Urinary bladder (tissue), 4 donors: Measurements from ENCODE around the gene PARP6. TPM values are rescaled to one million over a fixed set of nuclear protein-coding genes. Genes with fewer than 3 reads are reported as not detected.

Experiments
- DNase-seq: peaks from one replicate; pipeline ENCODE4 v3.0.0-alpha.2; 2015; ENCODE audit errors: extremely low spot score
- H3K27ac ChIP-seq: one replicate; pipeline ENCODE4 v1.5.1; 2013; ENCODE audit warnings: low read depth, mild to moderate bottlenecking, moderate library complexity
- H3K36me3 ChIP-seq: one replicate; pipeline ENCODE4 v1.6.1; 2013; ENCODE audit warnings: mild to moderate bottlenecking, moderate library complexity; ENCODE audit not compliant: insufficient read depth
- H3K4me1 ChIP-seq: one replicate; pipeline ENCODE4 v1.6.1; 2013; ENCODE audit warnings: mild to moderate bottlenecking, moderate library complexity; ENCODE audit not compliant: insufficient read depth
- H3K4me3 ChIP-seq: one replicate; pipeline ENCODE4 v1.5.1; 2013; ENCODE audit warnings: low read depth, low read length
- WGBS: extraction: QIAGEN DNeasy Blood & Tissue Kit; methylation state at CpG from one replicate; pipeline ENCODE4 v1.1.7; 2013; 5-methylcytosine and 5-hydroxymethylcytosine counted together
- polyA plus RNA-seq: library from polyadenylated mRNA; stranded (reverse); fragments of 200-250 nt; gene quantifications from one replicate; pipeline ENCODE4 v1.2.3, GENCODE V29; 2013
- total RNA-seq: library from RNA; depleted of rRNA; stranded (reverse); fragments of >200 nt; gene quantifications from one replicate; pipeline ENCODE4 v1.2.3, GENCODE V29; 2014
- donor health status: healthy with polysubstance abuse.
- donor health status: healthy.

PARP6 gene
- total and polyA plus RNA-seq, 2 donors = 33.7 to 41.6 TPM

DNA sequence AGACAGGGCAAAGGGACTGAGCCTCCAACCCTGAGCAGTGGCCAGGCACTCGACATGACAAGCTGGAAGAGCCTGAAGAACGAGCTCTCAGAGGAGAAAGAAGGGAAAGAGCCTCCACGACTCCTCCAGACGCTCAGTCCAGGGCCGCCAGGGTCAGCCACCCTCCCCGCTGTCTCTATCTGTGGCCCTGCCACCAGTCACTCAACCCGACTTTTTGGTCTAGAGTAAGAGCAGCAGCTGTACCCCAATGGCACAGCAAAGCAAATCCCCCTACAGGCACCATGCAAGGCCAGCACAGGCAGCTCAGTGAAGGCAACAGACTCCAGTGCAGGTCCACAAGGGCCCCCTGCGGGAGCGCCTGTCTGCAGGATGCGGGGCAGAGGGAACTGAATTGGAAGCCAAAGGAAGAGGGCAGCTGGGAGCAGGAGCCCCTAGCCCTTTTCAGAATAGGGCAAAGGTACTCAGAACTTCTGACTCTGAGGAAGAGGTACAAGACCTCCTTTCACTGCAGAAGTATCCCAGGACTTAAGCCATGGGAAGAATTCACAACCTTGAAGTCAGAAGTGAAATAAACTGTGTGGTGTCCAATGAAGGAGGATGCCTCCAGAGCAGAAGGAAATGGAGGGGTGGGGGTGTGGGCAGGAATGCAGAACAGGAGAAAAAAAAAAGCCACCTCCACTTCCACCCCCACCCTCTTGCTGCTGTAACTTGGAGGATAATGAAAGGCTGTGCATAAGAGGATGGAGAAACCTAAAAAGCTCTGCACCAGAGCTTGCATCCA lies 66.3 kb downstream of the PARP6 start:
- H3K4me1 ChIP-seq = no peaks in the 10 kb centered on the region
- H3K4me3 ChIP-seq = no peak overlapping the region
- H3K36me3 ChIP-seq = peaks cover 7% of the 10 kb centered on the region
- no peak overlapping the region for H3K27ac ChIP-seq
- WGBS = 92% methylated on average over 10 of the region's 10 CpGs
- no peak for DNase-seq

DNA sequence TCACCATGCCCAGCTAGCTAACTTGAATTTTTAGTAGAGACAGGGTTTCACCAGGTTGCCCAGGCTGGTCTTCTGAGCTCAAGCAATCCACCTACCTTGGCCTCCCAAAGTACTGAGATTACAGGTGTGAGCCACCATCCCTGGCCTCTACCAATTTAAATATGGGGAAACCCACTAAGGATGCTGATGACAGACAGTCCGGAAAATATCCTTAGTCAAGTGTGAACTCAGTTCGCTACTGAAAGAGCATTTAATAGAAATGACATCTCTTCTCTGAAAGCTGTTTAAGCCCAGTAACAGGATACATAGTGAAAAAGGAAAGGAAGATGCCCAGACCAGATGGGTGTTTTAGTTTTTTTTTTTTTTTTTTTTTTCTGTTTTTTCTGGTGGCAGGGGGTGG lies 67.1 kb downstream of the PARP6 start:
- WGBS = 95% methylated on average over 2 of the region's 2 CpGs
- Histone ChIP-seq H3K4me3 (no peak overlapping the region), H3K4me1 (no peaks in the 10 kb centered on the region), H3K27ac (no peak overlapping the region), H3K36me3 (peaks cover 7% of the 10 kb centered on the region)
- no peak for DNase-seq

DNA sequence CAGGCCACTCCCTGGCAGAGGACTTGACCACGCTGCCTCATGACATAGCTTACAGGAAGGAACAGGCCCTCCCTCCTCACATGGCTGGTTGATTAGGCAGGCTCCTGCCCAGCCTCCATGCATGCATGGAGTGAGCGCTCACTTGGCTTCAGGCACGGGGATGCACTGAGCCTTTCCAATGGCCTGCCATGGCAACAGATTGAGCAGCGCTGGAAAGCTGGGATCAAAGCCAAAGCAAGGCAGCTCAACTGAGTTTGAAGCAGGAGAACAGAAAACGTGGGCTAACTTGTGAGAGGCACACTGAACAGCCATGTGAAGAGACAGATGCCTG lies 68.9 kb downstream of the PARP6 start:
- H3K4me3 ChIP-seq = no peak overlapping the region
- WGBS = 19% methylated on average over 5 of the region's 5 CpGs
- H3K27ac ChIP-seq = no peak overlapping the region
- peaks cover 7% of the 10 kb centered on the region for H3K36me3 ChIP-seq
- H3K4me1 ChIP-seq = no peaks in the 10 kb centered on the region
- DNase-seq = no peak

DNA sequence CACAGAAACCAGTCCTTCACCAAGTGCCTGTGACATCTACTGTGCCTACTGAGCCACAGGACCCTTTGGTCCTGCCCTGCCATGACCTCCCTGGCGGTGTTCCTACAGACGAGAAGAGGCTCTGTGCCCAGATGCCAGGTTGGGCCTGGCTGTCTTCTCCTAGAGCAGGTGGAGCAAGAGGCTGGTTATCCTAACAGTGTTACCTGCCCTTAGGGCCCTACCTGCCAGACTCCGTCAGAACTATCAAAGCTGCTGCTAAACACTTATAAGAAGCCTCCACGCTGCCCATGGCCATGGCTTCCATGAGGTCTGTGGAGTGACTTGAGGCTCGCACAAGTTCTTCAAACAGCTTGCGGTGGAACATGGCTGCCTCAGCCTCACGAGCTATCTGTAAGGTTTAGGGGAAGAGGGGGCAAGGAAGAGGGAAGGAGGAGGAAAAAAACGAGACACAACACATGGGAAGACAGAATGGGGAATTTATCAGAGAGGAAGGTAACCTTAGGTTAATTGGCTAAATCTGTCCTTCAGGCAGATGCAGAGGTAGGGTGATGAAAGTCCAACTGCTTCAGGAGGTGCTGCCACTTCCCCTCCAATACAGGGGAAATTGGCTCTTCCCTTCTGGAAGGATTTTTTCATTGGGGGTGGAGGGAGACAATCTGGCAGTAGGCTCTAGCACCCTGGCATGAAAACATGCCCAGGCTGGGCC lies 69.4 kb downstream of the PARP6 start:
- peak overlapping the region; percentile 5 for H3K27ac ChIP-seq
- H3K4me3 ChIP-seq = no peak overlapping the region
- DNase-seq = no peak
- H3K4me1 ChIP-seq = no peaks in the 10 kb centered on the region
- 81% methylated on average over 8 of the region's 8 CpGs for WGBS
- H3K36me3 ChIP-seq = peaks cover 4% of the 10 kb centered on the region

DNA sequence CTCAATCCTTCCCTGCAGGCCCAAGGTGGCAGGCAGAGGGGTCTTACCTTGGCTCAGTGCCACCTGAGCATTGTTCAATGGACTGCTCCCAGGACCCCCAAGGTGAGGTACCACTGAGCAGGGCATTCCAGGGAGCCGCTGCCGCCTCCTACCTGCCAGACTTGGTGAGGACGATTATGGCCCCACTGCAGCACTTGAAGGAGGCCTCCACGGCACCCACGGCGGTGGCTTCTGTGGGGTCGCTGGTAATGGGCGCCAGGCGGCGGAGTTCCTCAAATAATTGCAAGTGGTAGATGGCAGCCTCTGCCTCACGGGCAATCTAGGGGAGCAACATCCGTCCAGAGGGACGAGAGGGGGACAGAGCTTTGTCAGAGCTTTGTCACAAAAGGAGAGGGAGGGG lies 70.1 kb downstream of the PARP6 start:
- no peaks in the 10 kb centered on the region for H3K4me1 ChIP-seq
- DNase-seq = no peak
- no peak overlapping the region for H3K27ac ChIP-seq
- H3K36me3 ChIP-seq = no peaks in the 10 kb centered on the region
- WGBS = 92% methylated on average over 13 of the region's 13 CpGs
- H3K4me3 ChIP-seq = no peak overlapping the region

DNA sequence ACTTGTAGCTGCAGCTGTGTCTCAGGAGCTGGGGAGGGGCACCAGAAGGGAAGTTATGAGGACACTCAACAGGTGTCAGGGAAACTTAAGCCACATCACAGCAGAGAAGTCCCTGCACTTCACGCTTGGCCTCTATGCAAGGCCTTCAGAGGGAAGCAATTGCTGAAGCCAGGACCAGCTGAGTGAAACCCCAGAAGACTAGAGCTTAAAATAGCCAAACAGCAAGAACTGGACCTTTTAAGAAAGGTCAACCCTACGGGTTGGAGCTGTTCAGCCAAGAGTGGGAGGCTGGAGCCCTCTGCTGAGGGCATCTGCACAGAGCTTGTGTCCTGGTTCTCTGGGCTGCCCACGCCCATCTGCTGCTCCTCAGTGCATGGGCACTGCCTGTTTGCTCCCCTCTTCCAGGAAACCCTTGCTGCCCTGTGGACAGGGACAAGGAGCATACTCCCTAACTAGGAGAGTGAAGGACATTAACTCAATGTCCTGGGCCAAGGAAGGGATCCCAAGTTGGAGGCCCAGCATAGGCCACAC lies 70.9 kb downstream of the PARP6 start:
- Histone ChIP-seq H3K4me3 (no peak overlapping the region), H3K27ac (no peak overlapping the region), H3K36me3 (no peaks in the 10 kb centered on the region), H3K4me1 (no peaks in the 10 kb centered on the region)
- 77% methylated on average over 3 of the region's 3 CpGs for WGBS
- no peak for DNase-seq

DNA sequence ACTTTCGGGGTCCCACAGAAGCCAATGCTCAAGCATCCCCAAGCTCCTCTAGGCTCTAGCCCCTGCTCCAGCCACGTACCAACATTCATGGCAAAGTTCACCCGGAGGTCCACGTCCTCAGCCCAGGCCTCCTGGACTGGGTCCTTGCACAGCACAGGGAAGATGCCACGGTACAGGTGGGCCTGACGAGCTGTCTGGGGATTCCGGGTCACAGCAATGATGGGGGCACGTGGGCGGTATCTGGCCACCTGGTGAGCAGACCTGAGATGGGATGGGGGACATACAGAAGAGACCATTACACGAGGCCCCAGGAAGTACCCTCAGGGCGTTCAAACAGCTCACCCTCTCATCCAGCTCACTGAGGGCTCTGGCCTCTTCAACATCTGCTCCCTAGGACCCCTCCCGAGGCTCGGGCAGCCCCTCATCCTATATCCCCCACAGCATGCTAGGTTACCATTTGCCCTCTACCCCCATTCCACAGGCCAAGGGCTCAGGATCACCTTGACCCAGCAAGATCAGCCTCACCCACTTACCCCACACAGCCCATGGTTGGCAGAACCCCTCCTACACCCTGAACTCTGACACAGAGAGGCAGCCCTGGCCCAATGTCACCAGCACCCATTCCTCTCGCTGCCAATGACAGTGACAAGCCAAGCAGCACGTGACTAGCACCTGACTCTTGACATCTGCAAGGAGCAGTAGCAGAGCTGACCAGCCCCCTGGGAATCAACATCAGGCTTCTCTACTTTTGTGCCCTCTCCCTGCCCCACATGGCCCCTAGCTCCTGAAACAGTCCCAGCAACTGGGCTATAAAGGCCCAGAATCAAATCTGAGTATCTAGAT lies 71.7 kb downstream of the PARP6 start:
- H3K36me3 ChIP-seq = no peaks in the 10 kb centered on the region
- H3K4me1 ChIP-seq = no peaks in the 10 kb centered on the region
- H3K27ac ChIP-seq = no peak overlapping the region
- H3K4me3 ChIP-seq = no peak overlapping the region
- no peak for DNase-seq
- WGBS = 84% methylated on average over 15 of the region's 15 CpGs

DNA sequence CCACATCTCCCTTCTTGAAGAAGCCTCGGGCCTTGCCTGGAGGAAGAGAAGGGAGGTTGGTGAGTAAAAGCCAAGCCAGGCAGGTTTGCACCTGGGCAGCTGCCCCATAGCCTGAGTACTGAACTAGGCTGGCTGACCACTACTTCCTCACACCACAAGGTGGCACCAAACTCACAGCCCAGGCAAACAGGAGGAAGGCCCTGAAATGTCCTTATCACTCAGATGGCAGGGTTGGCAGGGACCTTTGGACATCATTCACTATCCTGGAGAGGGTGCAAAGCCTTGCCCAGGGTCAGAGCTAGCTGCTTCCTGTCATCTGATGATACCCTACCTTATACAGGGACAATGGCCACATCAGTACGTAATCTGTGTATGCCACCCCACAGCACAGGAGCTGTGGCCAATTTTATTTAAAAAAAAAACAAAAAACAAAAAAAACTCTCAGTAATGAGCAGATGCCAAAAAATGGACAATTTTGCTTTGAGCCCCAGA lies 72.6 kb downstream of the PARP6 start:
- 73% methylated on average over 2 of the region's 2 CpGs for WGBS
- Histone ChIP-seq H3K4me1 (no peaks in the 10 kb centered on the region), H3K4me3 (no peak overlapping the region), H3K36me3 (no peaks in the 10 kb centered on the region), H3K27ac (no peak overlapping the region)
- no peak for DNase-seq

DNA sequence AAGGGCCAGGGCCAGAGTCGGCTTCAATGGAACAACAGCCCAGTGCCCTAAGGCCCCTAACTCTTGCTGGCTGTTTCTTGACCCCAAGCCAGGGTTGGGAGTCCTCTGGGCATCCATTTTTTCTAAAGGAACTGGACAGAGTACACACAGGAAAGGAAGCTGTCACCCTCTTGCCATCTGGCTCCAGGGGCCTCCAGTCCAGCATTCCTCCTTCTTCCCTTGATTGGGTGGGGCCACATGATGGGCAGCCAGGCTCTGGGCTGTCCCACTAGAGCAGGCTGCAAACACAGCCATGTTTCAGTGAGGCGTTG lies 73.2 kb downstream of the PARP6 start:
- DNase-seq = no peak
- H3K27ac ChIP-seq = no peak overlapping the region
- no peaks in the 10 kb centered on the region for H3K36me3 ChIP-seq
- 90% methylated on average over 2 of the region's 2 CpGs for WGBS
- H3K4me1 ChIP-seq = no peaks in the 10 kb centered on the region
- no peak overlapping the region for H3K4me3 ChIP-seq

DNA sequence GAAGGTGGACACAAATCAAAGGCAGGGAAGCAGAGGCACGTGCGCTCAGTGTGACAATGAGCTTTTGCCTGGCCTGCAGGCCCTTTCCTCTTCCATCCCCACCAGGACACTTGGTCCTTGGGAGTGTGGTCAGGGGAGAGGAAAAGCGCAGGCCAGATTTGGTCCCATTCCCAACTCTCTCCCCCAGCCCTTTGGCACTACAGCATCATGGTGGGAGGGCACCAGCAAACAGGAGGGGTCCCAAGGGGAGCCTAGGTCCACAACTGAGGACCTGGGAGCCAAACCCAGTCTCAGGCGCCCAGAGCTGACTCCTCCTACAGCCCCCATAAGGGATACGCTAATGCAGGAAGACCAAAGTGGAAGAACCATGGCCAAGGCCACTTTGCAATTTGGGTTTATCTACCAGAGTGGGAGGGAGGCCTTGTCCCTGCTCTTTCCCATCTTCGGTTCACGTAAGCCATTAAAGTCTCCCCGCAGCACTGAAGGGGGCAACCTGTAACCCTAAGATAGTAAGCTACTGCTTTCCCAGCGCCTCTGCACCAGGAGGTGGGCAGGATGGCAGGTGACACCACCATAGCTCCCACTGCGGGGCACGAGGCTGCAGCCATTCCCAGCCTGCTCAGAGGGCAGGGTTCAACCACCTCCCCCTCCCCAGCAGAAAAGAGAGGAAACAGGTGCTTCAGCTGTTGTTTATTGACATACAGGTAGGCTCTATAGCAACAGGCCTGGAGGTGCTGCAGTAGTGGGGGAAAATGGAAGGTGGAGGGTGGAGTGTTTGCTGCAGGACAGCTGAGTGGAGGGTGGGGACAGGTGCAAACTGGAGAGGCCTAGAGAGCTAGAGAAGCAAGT lies 73.8 kb downstream of the PARP6 start:
- no peak overlapping the region for H3K27ac ChIP-seq
- no peaks in the 10 kb centered on the region for H3K4me1 ChIP-seq
- no peak for DNase-seq
- H3K4me3 ChIP-seq = no peak overlapping the region
- 74% methylated on average over 11 of the region's 11 CpGs for WGBS
- H3K36me3 ChIP-seq = no peaks in the 10 kb centered on the region

DNA sequence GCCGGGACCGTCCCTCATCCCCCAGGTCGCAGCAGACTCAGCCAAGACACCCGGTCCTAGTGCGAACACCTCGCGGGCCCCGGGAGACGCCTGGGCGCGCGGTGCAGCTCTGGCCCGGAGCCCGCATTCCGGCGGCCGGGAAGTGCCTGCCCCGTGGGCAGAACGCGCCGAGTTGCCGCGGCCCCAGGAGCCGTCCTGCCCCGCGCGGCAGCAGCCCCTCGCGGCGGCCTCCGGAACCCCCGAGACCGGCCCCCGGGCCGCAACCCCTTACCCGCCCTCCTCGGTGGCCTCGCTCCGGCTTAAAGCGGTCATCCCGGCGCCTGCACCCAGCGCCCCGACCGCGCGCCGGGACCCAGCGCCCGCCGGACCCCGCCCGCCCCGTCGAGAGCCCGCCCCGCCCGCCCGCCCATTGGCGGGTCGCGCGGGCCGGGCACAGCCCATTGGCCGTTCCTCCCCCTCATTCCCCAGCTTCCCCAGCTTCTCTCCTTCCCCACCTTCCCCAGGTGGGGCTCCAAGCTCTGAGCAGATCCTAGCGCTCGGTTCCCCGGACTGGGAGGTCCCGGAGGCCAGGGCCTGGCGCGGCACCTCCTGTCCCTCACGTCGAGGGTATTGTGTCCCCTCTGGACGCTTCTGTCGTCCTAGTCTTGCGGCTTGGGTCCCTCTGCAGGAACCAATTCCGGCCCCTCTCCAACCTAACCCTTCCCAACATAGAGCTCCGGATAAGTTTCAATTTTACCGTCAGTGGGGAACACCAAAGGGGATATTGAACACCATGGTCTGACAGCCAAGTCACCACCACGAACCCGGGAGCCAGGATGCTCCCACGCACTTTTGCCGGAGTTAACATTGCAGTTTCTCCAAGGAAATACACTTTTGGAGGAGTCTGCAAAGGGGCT lies 74.6 kb downstream of the PARP6 start, which contains the start of gene GRAMD2A:
TSS of gene GRAMD2A (minus strand) at position 328 of the 896 bp plus-strand sequence.
- Histone ChIP-seq H3K36me3 (no peaks in the 10 kb centered on the region), H3K4me1 (no peaks in the 10 kb centered on the region), H3K27ac (no peak within 1 kb of the TSS), H3K4me3 (peak within 1 kb of the TSS; percentile 48)
- no peak for DNase-seq
- 9% methylated on average over 83 of the region's 83 CpGs for WGBS

DNA sequence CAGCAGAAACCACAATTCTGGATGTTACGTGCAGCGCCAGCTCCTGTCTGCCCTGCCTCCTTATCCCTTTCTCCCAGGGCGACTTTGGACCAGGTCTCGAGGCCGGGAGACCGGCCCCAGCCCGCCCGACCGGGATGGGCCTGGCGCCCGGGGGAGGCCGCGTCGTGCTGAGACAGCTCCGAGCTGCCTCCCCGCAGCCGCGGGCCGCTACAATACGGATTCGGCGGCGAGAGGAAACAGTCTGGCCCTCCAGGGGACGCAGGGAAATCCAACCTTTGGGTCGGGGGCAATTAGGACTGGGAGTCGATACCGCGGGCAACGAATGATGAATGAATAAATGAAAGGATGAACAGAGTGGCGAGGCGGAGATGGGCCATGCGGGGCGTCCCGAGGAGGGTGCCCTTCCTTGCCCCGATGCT lies 75.3 kb downstream of the PARP6 start:
- no peaks in the 10 kb centered on the region for H3K4me1 ChIP-seq
- no peak for DNase-seq
- no peaks in the 10 kb centered on the region for H3K36me3 ChIP-seq
- WGBS = 9% methylated on average over 35 of the region's 35 CpGs
- peak overlapping the region; percentile 48 for H3K4me3 ChIP-seq
- H3K27ac ChIP-seq = no peak overlapping the region
